ENCODE data around the gene WBP1. TPM values are rescaled to one million over a fixed set of nuclear protein-coding genes. Genes with fewer than 3 reads are reported as not detected.
A peak's percentile ranks its signal among the peaks of the same experiment; 100 is the strongest.

WBP1 gene
- total RNA-seq, 4 donors from 2014 or later: 10.7 to 17.5 (median 16.5) TPM

- in situ Hi-C loops (cut with MboI; ENCODE audit: low sequenced_read_pairs in 4 of 4): no loop called here
- peak in 1 of 2 donors; percentile 10 for ATAC-seq
- TF ChIP-seq POLR2A (IDR thresholded peaks at IDR 0.05): no peak
- TF ChIP-seq, protein P1, sequence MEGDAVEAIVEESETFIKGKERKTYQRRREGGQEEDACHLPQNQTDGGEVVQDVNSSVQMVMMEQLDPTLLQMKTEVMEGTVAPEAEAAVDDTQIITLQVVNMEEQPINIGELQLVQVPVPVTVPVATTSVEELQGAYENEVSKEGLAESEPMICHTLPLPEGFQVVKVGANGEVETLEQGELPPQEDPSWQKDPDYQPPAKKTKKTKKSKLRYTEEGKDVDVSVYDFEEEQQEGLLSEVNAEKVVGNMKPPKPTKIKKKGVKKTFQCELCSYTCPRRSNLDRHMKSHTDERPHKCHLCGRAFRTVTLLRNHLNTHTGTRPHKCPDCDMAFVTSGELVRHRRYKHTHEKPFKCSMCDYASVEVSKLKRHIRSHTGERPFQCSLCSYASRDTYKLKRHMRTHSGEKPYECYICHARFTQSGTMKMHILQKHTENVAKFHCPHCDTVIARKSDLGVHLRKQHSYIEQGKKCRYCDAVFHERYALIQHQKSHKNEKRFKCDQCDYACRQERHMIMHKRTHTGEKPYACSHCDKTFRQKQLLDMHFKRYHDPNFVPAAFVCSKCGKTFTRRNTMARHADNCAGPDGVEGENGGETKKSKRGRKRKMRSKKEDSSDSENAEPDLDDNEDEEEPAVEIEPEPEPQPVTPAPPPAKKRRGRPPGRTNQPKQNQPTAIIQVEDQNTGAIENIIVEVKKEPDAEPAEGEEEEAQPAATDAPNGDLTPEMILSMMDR (IDR thresholded peaks at IDR 0.05 in 4 of 5, conservative IDR thresholded peaks at IDR 0.05 in 1 of 5): no peak
Measured at GRCh38 chr2:74498500-74499266, 40.4 kb downstream of the WBP1 start.

DNA sequence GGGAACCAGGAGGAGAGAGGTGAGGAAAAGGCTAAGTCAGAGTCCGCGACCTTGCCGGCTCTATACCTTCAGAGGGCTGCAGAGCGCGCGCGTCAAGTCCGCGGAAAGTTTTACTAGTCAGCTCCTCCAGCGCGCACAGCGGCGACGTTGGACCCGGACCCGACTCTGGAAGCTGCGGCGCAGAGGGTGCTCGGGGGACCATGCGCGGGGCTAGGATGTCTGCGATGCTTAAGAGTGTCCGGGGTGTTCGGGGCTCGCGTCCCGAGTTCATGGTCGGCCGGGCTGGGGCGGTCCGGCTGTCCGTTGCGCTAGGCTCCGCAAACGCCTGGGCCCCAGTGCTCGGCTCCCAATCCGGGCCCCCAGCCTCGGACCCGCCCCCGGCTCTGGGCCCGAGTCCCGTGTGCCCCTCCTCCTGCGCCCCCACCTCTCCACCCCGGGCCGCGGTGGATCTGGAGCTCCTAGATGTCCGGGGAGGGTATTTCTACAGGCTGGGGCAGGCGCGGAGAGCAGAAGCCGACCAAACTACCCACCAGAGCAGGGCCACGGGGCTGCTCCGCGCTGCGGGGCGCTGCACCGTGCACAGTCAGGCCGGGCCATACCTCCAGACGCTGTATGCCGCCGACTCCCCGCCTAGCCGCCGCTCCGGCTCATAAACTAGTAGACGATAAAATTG lies 41.2 kb downstream of the WBP1 start, which contains the start of gene LBX2:
LBX2 (minus strand) TSS at position 337 of the 673 bp plus-strand sequence; CDS start at position 271, 66 bp downstream.
- Histone ChIP-seq H3K27me3 (peaks cover 42 to 70% (median 57%) of the 10 kb centered on the region in 3 donors), H3K4me3 (peak within 1 kb of the TSS; percentile 28 to 48 (median 44)), H3K9me3 (no peaks in the 10 kb centered on the region), H3K36me3 (peaks cover 0 to 1% of the 10 kb centered on the region in 2 donors), H3K27ac (no peak within 1 kb of the TSS), H3K4me1 (peaks cover 22 to 36% of the 10 kb centered on the region in 2 donors)
- TF ChIP-seq POLR2A (IDR thresholded peaks at IDR 0.05): no peak
- in situ Hi-C loops (cut with MboI; ENCODE audit: low sequenced_read_pairs in 4 of 4) (no loop called here), intact Hi-C loops (cut with DNase I; ENCODE audit: low total_unique reads) (no loop called here)
- no peak for DNase-seq
- peak in 1 of 2 donors; percentile 10 for ATAC-seq

More at GRCh38 chr2:74498500-74499266, 40.4 kb downstream of the WBP1 start:
- Histone ChIP-seq H3K36me3 (peaks cover 0 to 9% of the 10 kb centered on the region in 2 donors), H3K27me3 (peaks cover 42 to 67% (median 57%) of the 10 kb centered on the region in 3 donors), H3K27ac (no peak overlapping the region), H3K9me3 (no peaks in the 10 kb centered on the region), H3K4me1 (peaks cover 22 to 30% of the 10 kb centered on the region in 2 donors), H3K4me3 (peak overlapping the region; percentile 32 to 48 (median 44))
- intact Hi-C loops (cut with DNase I; ENCODE audit: low total_unique reads): no loop called here
- DNase-seq: no peak

GRCh38 chr2:74499940-74500577 lies 41.8 kb downstream of the WBP1 start:
- Histone ChIP-seq H3K9me3 (no peaks in the 10 kb centered on the region), H3K36me3 (peaks cover 0 to 6% of the 10 kb centered on the region in 2 donors), H3K4me1 (peaks cover 26 to 39% of the 10 kb centered on the region in 2 donors), H3K4me3 (peak overlapping the region in 1 of 4 donors; percentile 48), H3K27ac (no peak overlapping the region), H3K27me3 (peaks cover 42 to 74% (median 57%) of the 10 kb centered on the region in 3 donors)
- TF ChIP-seq POLR2A (IDR thresholded peaks at IDR 0.05): no peak
- TF ChIP-seq, protein P1 (IDR thresholded peaks at IDR 0.05 in 4 of 5, conservative IDR thresholded peaks at IDR 0.05 in 1 of 5): no peak
- intact Hi-C loops (cut with DNase I; ENCODE audit: low total_unique reads): no loop called here
- ATAC-seq (no peak), DNase-seq (no peak)
- in situ Hi-C loops (cut with MboI; ENCODE audit: low sequenced_read_pairs in 4 of 4): no loop called here

DNA sequence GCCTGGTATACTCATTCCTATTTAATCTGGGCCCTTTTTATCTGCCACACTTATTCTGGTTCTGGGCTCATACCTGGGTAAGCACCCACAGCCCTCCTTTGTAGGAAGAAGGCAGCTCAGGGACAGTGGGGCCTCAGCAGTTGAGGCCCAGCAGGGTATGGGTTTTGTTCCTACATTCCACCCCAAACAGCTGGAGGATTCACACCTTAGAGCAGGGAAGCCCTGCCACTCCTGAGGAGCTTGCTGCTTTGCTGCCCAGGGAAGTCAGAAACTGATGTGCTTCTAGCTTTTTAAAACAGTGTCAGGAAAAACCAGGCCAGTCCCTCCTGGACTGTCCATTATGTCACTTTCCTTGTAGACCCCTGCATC lies 42.3 kb downstream of the WBP1 start:
- H3K9me3 ChIP-seq: no peaks in the 10 kb centered on the region
- peaks cover 27 to 41% of the 10 kb centered on the region in 2 donors for H3K4me1 ChIP-seq
- DNase-seq: no peak
- peaks cover 42 to 76% (median 57%) of the 10 kb centered on the region in 3 donors for H3K27me3 ChIP-seq
- TF ChIP-seq, protein P1 (IDR thresholded peaks at IDR 0.05 in 4 of 5, conservative IDR thresholded peaks at IDR 0.05 in 1 of 5): no peak
- TF ChIP-seq POLR2A (IDR thresholded peaks at IDR 0.05): no peak
- H3K27ac ChIP-seq: no peak overlapping the region
- intact Hi-C loops (cut with DNase I; ENCODE audit: low total_unique reads) (no loop called here), in situ Hi-C loops (cut with MboI; ENCODE audit: low sequenced_read_pairs in 4 of 4) (no loop called here)
- H3K36me3 ChIP-seq: peaks cover 0 to 11% of the 10 kb centered on the region in 2 donors
- H3K4me3 ChIP-seq: no peak overlapping the region
- ATAC-seq: no peak

Measured in gastrocnemius medialis (tissue), 4 donors.